Left lobe of liver (tissue), 1 donor: ENCODE measurements around the gene B4GALT6. TPM values are rescaled to one million over a fixed set of nuclear protein-coding genes. Genes with fewer than 3 reads are reported as not detected.

Source experiments
- total RNA-seq: library from RNA; stranded (reverse); gene quantifications from one replicate; pipeline ENCODE4 v1.2.1, GENCODE V29; 2021
- donor health status: DM: no; HTN: yes; CAD: no.

Gene B4GALT6
- total RNA-seq, 1 donor from 2014 or later = 2.7 TPM

Other genes with a start within 250 kb of the B4GALT6 start
- gene DSG3, start 236.8 kb downstream of the B4GALT6 start, total RNA-seq = not detected
- 10.9 TPM for gene DSG2, start 186.4 kb downstream of the B4GALT6 start, total RNA-seq
- 4,291 TPM for gene TTR, start 92.7 kb downstream of the B4GALT6 start, total RNA-seq
- not detected for gene SLC25A52, start 76.3 kb upstream of the B4GALT6 start, total RNA-seq